ENCODE measurements around the gene ZC3H12D.

The ZC3H12D gene

DNA sequence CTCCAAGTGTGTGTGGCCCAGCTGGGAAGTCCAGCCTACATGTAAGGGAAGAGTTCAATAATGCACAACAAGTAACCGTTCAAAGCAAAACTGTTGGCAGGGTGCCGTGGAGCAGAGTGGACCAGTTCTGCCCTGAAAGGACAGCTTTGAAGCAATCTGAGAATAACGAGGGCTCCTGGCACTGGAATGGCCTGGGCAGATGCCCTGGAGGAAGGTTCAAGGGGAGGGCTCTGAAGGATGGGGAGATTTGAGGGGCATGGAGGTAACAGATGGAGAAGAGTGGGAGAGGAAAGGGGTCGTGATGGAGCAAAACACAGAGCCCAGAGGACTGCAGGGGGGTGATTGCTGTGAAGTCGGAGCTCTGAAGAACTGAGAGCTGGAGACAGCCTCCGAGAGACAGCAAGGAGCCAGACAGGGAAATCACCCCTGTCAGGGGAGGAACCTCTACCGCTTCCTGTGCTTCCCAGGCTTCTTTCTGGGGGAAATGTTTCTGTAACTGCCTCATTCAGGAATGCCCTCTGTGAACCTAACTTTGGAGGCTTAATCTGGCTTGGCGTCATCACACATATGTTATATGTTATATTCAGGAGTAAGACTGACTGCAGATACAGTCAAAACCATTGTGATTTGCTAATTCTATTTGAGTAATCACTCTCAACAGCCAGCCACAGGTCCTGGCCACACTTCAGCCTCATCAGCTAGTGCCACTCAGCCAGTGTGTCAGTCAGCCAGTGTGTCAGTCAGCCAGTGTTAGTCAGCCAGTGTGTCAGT lies 41.2 kb downstream of the ZC3H12D start:
- DNase-seq (ENCODE audit: low read depth) = no peak
- no peak overlapping the region for H3K4me3 ChIP-seq (ENCODE audit: low read length)
- TF ChIP-seq, protein P1, sequence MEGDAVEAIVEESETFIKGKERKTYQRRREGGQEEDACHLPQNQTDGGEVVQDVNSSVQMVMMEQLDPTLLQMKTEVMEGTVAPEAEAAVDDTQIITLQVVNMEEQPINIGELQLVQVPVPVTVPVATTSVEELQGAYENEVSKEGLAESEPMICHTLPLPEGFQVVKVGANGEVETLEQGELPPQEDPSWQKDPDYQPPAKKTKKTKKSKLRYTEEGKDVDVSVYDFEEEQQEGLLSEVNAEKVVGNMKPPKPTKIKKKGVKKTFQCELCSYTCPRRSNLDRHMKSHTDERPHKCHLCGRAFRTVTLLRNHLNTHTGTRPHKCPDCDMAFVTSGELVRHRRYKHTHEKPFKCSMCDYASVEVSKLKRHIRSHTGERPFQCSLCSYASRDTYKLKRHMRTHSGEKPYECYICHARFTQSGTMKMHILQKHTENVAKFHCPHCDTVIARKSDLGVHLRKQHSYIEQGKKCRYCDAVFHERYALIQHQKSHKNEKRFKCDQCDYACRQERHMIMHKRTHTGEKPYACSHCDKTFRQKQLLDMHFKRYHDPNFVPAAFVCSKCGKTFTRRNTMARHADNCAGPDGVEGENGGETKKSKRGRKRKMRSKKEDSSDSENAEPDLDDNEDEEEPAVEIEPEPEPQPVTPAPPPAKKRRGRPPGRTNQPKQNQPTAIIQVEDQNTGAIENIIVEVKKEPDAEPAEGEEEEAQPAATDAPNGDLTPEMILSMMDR (conservative IDR thresholded peaks at IDR 0.05; ENCODE audit: low read depth, low read length) = no peak

DNA sequence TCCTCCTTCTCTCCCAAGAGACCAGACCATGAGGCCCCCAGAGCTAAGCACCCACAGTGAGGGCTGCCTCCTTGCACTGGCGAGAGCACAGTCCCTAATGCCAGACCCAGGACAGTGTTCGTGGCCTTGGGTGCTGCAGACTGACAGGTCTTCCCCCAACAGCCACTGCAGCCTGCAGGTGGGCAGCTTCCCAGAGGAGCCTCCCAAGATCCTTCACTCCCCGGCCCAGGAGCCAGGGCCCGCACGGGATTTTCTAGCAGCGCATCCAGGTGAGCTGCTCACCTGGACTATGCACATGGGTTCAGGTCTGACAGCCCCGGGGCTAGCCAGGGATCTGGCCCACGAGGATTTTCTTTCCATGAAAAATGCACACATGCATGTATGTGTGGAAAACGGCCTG lies 43.1 kb downstream of the ZC3H12D start:
- H3K4me3 ChIP-seq (ENCODE audit: low read length) = no peak overlapping the region
- TF ChIP-seq, protein P1 (conservative IDR thresholded peaks at IDR 0.05; ENCODE audit: low read depth, low read length) = no peak
- DNase-seq (ENCODE audit: low read depth) = no peak

DNA sequence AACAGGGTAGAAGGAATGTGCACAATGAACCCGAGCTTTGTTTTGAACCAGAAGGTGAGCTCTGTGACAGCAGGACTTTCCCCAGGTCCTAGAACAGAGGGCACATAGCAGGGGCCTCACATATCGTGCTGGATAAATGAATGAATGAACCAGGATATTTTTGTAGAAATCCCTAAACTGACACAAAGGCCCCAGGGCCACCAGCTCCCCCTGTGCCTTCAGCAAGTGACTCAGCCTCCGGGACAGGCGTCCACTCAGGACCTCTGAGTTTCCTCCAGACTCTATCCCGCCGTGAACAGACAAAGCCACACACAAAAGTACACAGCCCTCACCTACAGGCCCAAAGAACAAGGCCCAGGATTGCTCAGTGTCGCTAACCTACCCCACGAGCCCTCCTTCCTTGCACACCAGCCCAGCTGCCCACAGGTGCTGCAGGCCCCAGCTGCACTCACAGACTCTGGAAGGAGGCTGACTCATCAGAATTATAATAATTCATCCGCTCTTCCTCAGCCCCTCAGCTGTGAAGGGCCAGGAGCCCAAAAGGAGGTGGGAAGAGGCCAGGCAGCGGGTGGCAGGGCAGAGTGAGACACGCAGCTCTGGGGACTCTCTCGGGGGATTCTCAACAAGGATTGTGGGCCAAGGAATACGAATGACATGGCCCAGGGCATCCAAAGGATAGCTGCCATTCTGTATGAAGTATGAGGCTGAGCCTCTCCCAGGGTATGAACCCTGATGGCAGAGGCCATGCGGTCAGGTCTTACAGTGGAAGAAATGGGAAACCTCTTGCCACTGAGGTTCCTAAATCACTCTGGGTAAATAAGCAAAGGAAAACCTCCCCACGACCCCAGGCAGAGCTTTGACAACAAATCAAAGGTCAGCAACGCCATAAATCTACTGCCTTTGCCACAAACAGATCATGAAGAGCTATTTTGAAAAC lies 43.8 kb downstream of the ZC3H12D start:
- no peak overlapping the region for H3K4me3 ChIP-seq (ENCODE audit: low read length)
- TF ChIP-seq, protein P1 (conservative IDR thresholded peaks at IDR 0.05; ENCODE audit: low read depth, low read length) = no peak
- no peak for DNase-seq (ENCODE audit: low read depth)

DNA sequence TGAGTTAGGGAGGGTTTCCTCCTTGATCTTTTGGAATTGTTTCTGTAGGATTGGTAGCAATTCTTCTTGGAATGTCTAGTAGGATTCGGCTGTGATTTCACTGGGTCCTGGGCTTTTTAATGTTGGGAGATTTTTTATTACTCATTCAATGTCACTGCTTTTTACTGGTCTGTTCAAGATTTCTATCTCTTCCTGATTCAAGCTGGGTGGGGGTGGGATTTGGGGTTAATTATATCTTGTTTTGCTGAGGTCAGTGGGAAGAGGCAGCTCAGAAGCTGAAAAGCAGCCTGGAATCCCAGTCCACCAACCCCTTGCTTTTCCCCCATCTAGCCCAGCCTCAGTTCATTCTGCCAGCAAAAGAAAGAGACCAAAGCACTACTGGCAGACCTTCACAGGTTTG lies 45.2 kb downstream of the ZC3H12D start:
- DNase-seq (ENCODE audit: low read depth) = no peak
- H3K4me3 ChIP-seq (ENCODE audit: low read length) = no peak overlapping the region
- TF ChIP-seq, protein P1 (conservative IDR thresholded peaks at IDR 0.05; ENCODE audit: low read depth, low read length) = no peak

DNA sequence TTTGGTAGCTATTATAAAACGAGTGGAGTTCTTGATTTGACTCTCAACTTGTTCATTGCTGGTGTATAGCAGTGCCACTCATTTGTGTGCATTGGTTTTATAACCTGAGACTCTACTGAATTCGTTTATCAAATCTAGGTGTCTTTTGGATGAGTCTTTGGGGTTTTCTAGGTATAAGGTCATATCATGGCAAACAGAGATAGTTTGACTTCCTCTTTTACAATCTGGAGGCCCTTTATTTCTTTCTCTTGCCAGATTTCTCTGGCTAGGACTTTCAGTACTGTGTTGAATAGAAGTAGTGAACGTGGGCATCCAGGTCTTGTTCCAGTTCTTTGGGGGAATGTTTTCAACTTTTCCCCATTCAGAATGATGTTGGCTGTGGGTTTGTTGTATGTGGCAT lies 46.0 kb downstream of the ZC3H12D start:
- TF ChIP-seq, protein P1 (conservative IDR thresholded peaks at IDR 0.05; ENCODE audit: low read depth, low read length) = no peak

DNA sequence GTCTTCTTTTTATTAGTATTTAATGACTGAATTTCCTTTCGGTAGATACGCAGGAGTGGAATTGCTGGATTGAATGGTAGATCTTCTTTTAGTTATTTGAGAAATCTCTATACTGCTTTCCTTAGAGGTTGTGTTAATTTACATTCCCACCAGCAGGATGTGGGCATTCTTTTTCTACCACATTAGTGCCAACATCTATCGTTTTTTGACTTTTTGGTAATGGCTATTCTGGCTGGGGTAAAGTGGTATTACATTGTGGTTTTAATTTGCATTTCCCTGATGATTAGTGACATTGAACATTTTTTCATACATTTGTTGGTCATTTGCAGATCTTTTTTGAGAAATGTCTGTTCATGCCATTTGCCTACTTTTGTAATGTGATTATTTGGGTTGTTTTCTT lies 47.6 kb downstream of the ZC3H12D start:
- no peak for DNase-seq (ENCODE audit: low read depth)
- TF ChIP-seq, protein P1 (conservative IDR thresholded peaks at IDR 0.05; ENCODE audit: low read depth, low read length) = no peak
- H3K4me3 ChIP-seq (ENCODE audit: low read length) = no peak overlapping the region

More for the DNA sequence above, 46.0 kb downstream of the ZC3H12D start:
- DNase-seq (ENCODE audit: low read depth) = no peak
- H3K4me3 ChIP-seq (ENCODE audit: low read length) = no peak overlapping the region

Data from retinal pigment epithelial cell (primary cell).